Nephron progenitor cell (in vitro differentiated cells): Measurements from ENCODE around the gene LMCD1.
A peak's percentile ranks its signal among the peaks of the same experiment; 100 is the strongest.

Source experiments
- DNase-seq: peaks from one replicate; pipeline ENCODE4 v3.0.0; 2021
- H3K27ac Mint-ChIP-seq: 2 replicates; pipeline ENCODE4 v1.8.0; 2021; ENCODE audit warnings: mild to moderate bottlenecking, moderate library complexity, mixed read lengths
- H3K27me3 Mint-ChIP-seq: 2 replicates; pipeline ENCODE4 v1.8.0; 2021; ENCODE audit warnings: mild to moderate bottlenecking, low read depth, mixed read lengths; ENCODE audit not compliant: poor library complexity
- H3K36me3 Mint-ChIP-seq: 2 replicates; pipeline ENCODE4 v1.8.0; 2021; ENCODE audit warnings: low read depth, mixed read lengths
- H3K4me1 Mint-ChIP-seq: 2 replicates; pipeline ENCODE4 v1.8.0; 2021; ENCODE audit warnings: mixed read lengths
- H3K4me3 Mint-ChIP-seq: 2 replicates; pipeline ENCODE4 v1.8.0; 2021; ENCODE audit warnings: mild to moderate bottlenecking, moderate library complexity, mixed read lengths
- H3K9me3 Mint-ChIP-seq: 2 replicates; pipeline ENCODE4 v1.8.0; 2021; ENCODE audit warnings: mild to moderate bottlenecking, moderate library complexity, mixed read lengths
- CTCF ChIP-seq: fragments of 200-600 bp; sonication (generic); IDR thresholded peaks from 2 replicates; pipeline ENCODE4 v1.5.0; 2021; ENCODE audit warnings: antibody characterized with exemption

LMCD1 gene

GRCh38 chr3:8560366-8561007, 58.9 kb downstream of the LMCD1 start:
- Mint-ChIP-seq H3K4me3 (no peak overlapping the region), H3K36me3 (no peaks in the 10 kb centered on the region), H3K4me1 (peaks cover 10% of the 10 kb centered on the region), H3K9me3 (no peaks in the 10 kb centered on the region), H3K27ac (no peak overlapping the region), H3K27me3 (peaks cover 4% of the 10 kb centered on the region)
- DNase-seq: no peak
- no peak for TF ChIP-seq CTCF

GRCh38 chr3:8561370-8561769, 59.7 kb downstream of the LMCD1 start:
- no peaks in the 10 kb centered on the region for H3K36me3 Mint-ChIP-seq
- no peak for TF ChIP-seq CTCF
- peaks cover 4% of the 10 kb centered on the region for H3K27me3 Mint-ChIP-seq
- H3K27ac Mint-ChIP-seq: peak overlapping the region; percentile 62
- no peak for DNase-seq
- H3K4me1 Mint-ChIP-seq: peaks cover under 1% of the 10 kb centered on the region
- H3K9me3 Mint-ChIP-seq: no peaks in the 10 kb centered on the region
- H3K4me3 Mint-ChIP-seq: no peak overlapping the region

GRCh38 chr3:8562081-8562595, 60.5 kb downstream of the LMCD1 start:
- Mint-ChIP-seq H3K27me3 (peaks cover 4% of the 10 kb centered on the region), H3K4me3 (no peak overlapping the region), H3K4me1 (no peaks in the 10 kb centered on the region), H3K9me3 (no peaks in the 10 kb centered on the region), H3K27ac (no peak overlapping the region), H3K36me3 (no peaks in the 10 kb centered on the region)
- TF ChIP-seq CTCF: no peak
- DNase-seq: no peak

GRCh38 chr3:8563146-8563545, 61.5 kb downstream of the LMCD1 start:
- Mint-ChIP-seq H3K27ac (no peak overlapping the region), H3K4me1 (no peaks in the 10 kb centered on the region), H3K36me3 (no peaks in the 10 kb centered on the region), H3K27me3 (peaks cover 4% of the 10 kb centered on the region), H3K9me3 (no peaks in the 10 kb centered on the region), H3K4me3 (no peak overlapping the region)
- no peak for TF ChIP-seq CTCF
- DNase-seq: no peak

GRCh38 chr3:8563597-8563996, 62.0 kb downstream of the LMCD1 start:
- Mint-ChIP-seq H3K27ac (no peak overlapping the region), H3K27me3 (peaks cover 4% of the 10 kb centered on the region), H3K4me1 (no peaks in the 10 kb centered on the region), H3K9me3 (no peaks in the 10 kb centered on the region), H3K4me3 (no peak overlapping the region), H3K36me3 (peaks cover under 1% of the 10 kb centered on the region)
- no peak for TF ChIP-seq CTCF
- no peak for DNase-seq

- Mint-ChIP-seq H3K27ac (no peak overlapping the region), H3K4me3 (no peak overlapping the region), H3K27me3 (peaks cover 4% of the 10 kb centered on the region), H3K36me3 (peaks cover 8% of the 10 kb centered on the region), H3K4me1 (no peaks in the 10 kb centered on the region), H3K9me3 (no peaks in the 10 kb centered on the region)
- DNase-seq: no peak
- no peak for TF ChIP-seq CTCF
Measured at GRCh38 chr3:8565376-8565775, 63.8 kb downstream of the LMCD1 start.
